HepG2 (cell line): ENCODE measurements around the gene CDK5RAP2. TPM values are rescaled to one million over a fixed set of nuclear protein-coding genes. Genes with fewer than 3 reads are reported as not detected.
"Not testable (repeated sequence)": the region's sequence is repeated elsewhere in the genome, so short reads cannot be mapped to it uniquely, and the experiment has no call there.

Experiments used
- ATAC-seq: fragments of 200-7000 bp; cut with Tn5 transposase; 3 replicates; pipeline ENCODE4 v1.9.1; 2020; ENCODE audit warnings: mild to moderate bottlenecking, moderate library complexity
- BruUV-seq: library from RNA; stranded (reverse); fragments of 400-500 nt; replicated peaks from 2 replicates; lab custom pipeline; 2021; lab: Mats Ljungman, UMichigan
- CTCF ChIA-PET: fragments of 300-600 bp; formaldehyde crosslinking; extraction: SDS; loops from one replicate; lab custom pipeline; 2021; ENCODE audit warnings: low total read pairs, inconsistent platforms, low intra/inter-chr PET ratio; lab: Yijun Ruan, JAX
- POLR2A ChIA-PET: fragments of 350-600 bp; sonication (Branson Sonifier 250); formaldehyde crosslinking; loops from one replicate; lab custom pipeline; 2020; ENCODE audit warnings: antibody characterized with exemption, inconsistent platforms; lab: Yijun Ruan, JAX
- DNase-seq: peaks from one replicate; pipeline ENCODE4 v3.0.0-alpha.2; 2015; ENCODE audit warnings: low spot score
- FAIRE-seq: peaks from 3 replicates; lab custom pipeline; 2011; peaks lifted over from hg19 to GRCh38; lab: Jason Lieb, UNC
- H2AFZ ChIP-seq: one replicate; pipeline ENCODE4 v1.6.1; 2011; ENCODE audit warnings: low read length, inconsistent platforms
- H3K27ac ChIP-seq: fragments of 300-600 bp; 3 replicates; pipeline ENCODE4 v1.8.0; 2011; ENCODE audit warnings: mixed run types, mild to moderate bottlenecking, mixed read lengths, low read length, inconsistent platforms; ENCODE audit not compliant: insufficient read depth; ENCODE audit errors: extremely low read length
- H3K27me3 ChIP-seq, 2 experiments: fragments of 200-600 bp in 1 of 2; 2 replicates in 1 of 2; 3 replicates in 1 of 2; pipeline versions ENCODE4 v1.6.0 to v1.8.0; 2011; ENCODE audit warnings: low read length in 2 of 2, mild to moderate bottlenecking in 2 of 2, moderate library complexity in 2 of 2, inconsistent platforms in 1 of 2; ENCODE audit not compliant: insufficient read depth in 2 of 2, control insufficient read depth in 1 of 2
- H3K36me3 ChIP-seq, 2 experiments: fragments of 200-600 bp in 1 of 2; replicated peaks in 1 of 2; 2 replicates in 1 of 2; 3 replicates in 1 of 2; pipeline versions ENCODE4 v1.5.1 to v1.8.0; 2011; ENCODE audit warnings: low read length in 2 of 2, inconsistent platforms in 1 of 2; ENCODE audit not compliant: insufficient read depth in 2 of 2, control insufficient read depth in 1 of 2
- H3K4me1 ChIP-seq: 2 replicates; pipeline ENCODE4 v1.5.1; 2012; ENCODE audit warnings: low read length, inconsistent platforms; ENCODE audit not compliant: insufficient read depth
- H3K4me2 ChIP-seq: 2 replicates; pipeline ENCODE4 v1.6.0; 2011; ENCODE audit warnings: low read depth, low read length, inconsistent platforms
- H3K4me3 ChIP-seq, 3 experiments: fragments of 200-600 bp in 1 of 3; sonication (generic), shearing (Covaris generic) in 1 of 3; replicated peaks in 1 of 3; 2 replicates each; pipeline ENCODE4 v1.5.1; 2011 to 2016; ENCODE audit warnings: low read length in 3 of 3, inconsistent platforms in 2 of 3, low read depth in 2 of 3, mild to moderate bottlenecking in 2 of 3, control low read depth in 1 of 3, mixed read lengths in 1 of 3; ENCODE audit not compliant: insufficient read depth in 1 of 3
- H3K79me2 ChIP-seq: one replicate; pipeline ENCODE4 v1.6.1; 2011; ENCODE audit warnings: low read length, inconsistent platforms; ENCODE audit not compliant: insufficient read depth
- H3K9ac ChIP-seq: 2 replicates; pipeline ENCODE4 v1.6.0; 2011; ENCODE audit warnings: mild to moderate bottlenecking, low read depth, low read length, inconsistent platforms; ENCODE audit not compliant: insufficient read depth
- H3K9me3 ChIP-seq: 2 replicates; pipeline ENCODE4 v1.5.1; 2012; ENCODE audit warnings: mild to moderate bottlenecking, low read length
- H4K20me1 ChIP-seq: 2 replicates; pipeline ENCODE4 v1.6.0; 2011; ENCODE audit warnings: inconsistent platforms, mild to moderate bottlenecking, low read length, moderate library complexity; ENCODE audit not compliant: insufficient read depth
- LCORL ChIP-seq, 2 experiments: fragments of 450-650 bp in 1 of 2; sonication (generic) in 1 of 2; formaldehyde crosslinking in 1 of 2; IDR thresholded peaks; 2 replicates each; pipeline versions ENCODE4 v1.5.0 to v1.6.1; 2017 to 2020; ENCODE audit warnings: antibody characterized with exemption in 1 of 2, missing genetic modification reagents in 1 of 2
- ZNF644 ChIP-seq: IDR thresholded peaks from 2 replicates; pipeline ENCODE4 v1.6.1; 2016; ENCODE audit warnings: low read depth
- WGBS: methylation state at CpG from one replicate; pipeline ENCODE4 v1.1.6; 2017; ENCODE audit warnings: low lambda C conversion rate; 5-methylcytosine and 5-hydroxymethylcytosine counted together
- in situ Hi-C: cut with HindIII; loops from 2 replicates; pipeline ENCODE4 v1.10.0; 2017; ENCODE audit warnings: low pct_unique_long_range_greater_than_20kb; ENCODE audit not compliant: extremely low pct_ligation_motif_present
- intact Hi-C: fragments of 100-400 bp; cut with micrococcal nuclease; formaldehyde crosslinking; loops from one replicate; pipeline ENCODE4 v1.10.0; 2022; ENCODE audit not compliant: unreplicated experiment
- polyA plus RNA-seq, 8 experiments: library from polyadenylated mRNA; depleted of rRNA in 3 of 8; stranded (reverse) in 7 of 8; unstranded in 1 of 8; fragments of >200 nt; fragmentation: Illumina TruSeq in 4 of 8; extraction: Trizol in 4 of 8; gene quantifications; 2 replicates each; pipeline versions ENCODE4 v1.2.1 to v1.2.3, GENCODE V29; 2011 to 2016; ENCODE audit warnings: low read depth in 4 of 8, missing spikeins in 1 of 8, mixed read lengths in 1 of 8; ENCODE audit not compliant: insufficient read depth in 1 of 8
- total RNA-seq, 5 experiments: library from RNA; depleted of rRNA; stranded (reverse); fragments of >200 nt; fragmentation: Illumina TruSeq; extraction: Trizol; gene quantifications; 2 replicates each; pipeline ENCODE4 v1.2.3, GENCODE V29; 2016; ENCODE audit warnings: low read depth in 1 of 5

The CDK5RAP2 gene
- total and polyA plus RNA-seq, 2 of the 13 experiments (the other 11 are each of a cell fraction or from before 2014, with no cell fraction given), result 31.8 to 42.2 TPM

DNA sequence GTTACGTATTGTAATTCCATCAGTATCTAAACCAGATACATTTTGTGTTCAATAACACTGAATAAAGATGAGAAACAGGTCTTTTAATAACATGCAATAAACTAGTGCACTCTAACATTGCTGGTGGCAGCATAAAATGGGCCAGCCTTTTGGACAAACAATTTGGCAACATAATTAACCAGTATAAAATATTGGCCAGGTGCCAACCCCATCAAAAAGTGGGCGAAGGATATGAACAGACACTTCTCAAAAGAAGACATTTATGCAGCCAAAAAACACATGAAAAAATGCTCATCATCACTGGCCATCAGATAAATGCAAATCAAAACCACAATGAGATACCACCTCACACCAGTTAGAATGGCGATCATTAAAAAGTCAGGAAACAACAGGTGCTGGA is 64.5 kb downstream of the CDK5RAP2 start:
- WGBS, result 89% methylated on average over 3 of the region's 3 CpGs
- BruUV-seq; FAIRE-seq; H3K27ac ChIP-seq; in situ Hi-C loops; DNase-seq; H3K4me2 ChIP-seq; H3K79me2 ChIP-seq; H3K9ac ChIP-seq; H3K9me3 ChIP-seq; POLR2A ChIA-PET; H4K20me1 ChIP-seq; H3K4me1 ChIP-seq; CTCF ChIA-PET; H3K27me3 ChIP-seq; ATAC-seq; intact Hi-C loops; H3K4me3 ChIP-seq; H2AFZ ChIP-seq; TF ChIP-seq LCORL (CRISPR knock-in tag; IDR thresholded peaks at IDR 0.05): not testable (repeated sequence)
- peak; percentile 58; the same call in 1 of the 2 replicates for TF ChIP-seq LCORL (IDR thresholded peaks at IDR 0.05)
- peaks cover 21 to 66% of the 10 kb centered on the region in 2 experiments; a peak in 4 of 5 replicates for H3K36me3 ChIP-seq

DNA sequence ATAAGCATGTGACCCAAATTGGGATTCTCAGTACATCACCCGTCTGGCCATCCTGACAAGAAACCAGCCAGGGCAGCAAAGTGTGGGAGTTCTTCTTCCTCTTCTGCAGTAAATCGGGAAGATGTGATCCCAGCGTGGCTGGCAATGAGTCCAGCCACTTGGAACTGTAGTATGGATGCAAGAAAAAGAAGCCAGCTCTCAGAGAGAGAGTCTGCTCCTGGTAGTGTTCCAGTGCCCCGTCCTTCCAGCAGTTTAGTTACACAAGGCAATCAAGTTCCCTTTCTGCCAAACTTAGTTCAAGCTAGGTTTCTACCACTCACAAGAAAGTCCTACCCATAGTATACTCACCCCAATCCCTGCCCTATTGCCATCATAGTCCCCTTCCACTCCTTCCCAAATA is 65.6 kb downstream of the CDK5RAP2 start:
- 90% methylated on average over 1 of the region's 4 CpGs for WGBS
- H3K9me3 ChIP-seq, result no peaks in the 10 kb centered on the region
- DNase-seq (no peak), ATAC-seq (no peak), FAIRE-seq (no peak)
- no peaks in the 10 kb centered on the region for H3K4me1 ChIP-seq
- no TSS peak for BruUV-seq
- intact Hi-C loops (no loop called here), in situ Hi-C loops (no loop called here)
- H3K9ac ChIP-seq, result no peak overlapping the region
- POLR2A ChIA-PET, result no interaction called here
- CTCF ChIA-PET, result no interaction called here
- no peak overlapping the region for H3K4me3 ChIP-seq
- H4K20me1 ChIP-seq, result no peaks in the 10 kb centered on the region
- H3K79me2 ChIP-seq, result no peaks in the 10 kb centered on the region
- no peak overlapping the region for H3K4me2 ChIP-seq
- H3K36me3 ChIP-seq, result peaks cover 23 to 72% of the 10 kb centered on the region in 2 experiments; a peak in 4 of 5 replicates
- TF ChIP-seq ZNF644, result no peak
- no peak overlapping the region for H3K27ac ChIP-seq
- H3K27me3 ChIP-seq, result no peaks in the 10 kb centered on the region
- H2AFZ ChIP-seq, result no peak overlapping the region
